Aorta (tissue), 5 donors: ENCODE data around the gene ENTREP1. TPM values are rescaled to one million over a fixed set of nuclear protein-coding genes. Genes with fewer than 3 reads are reported as not detected.

ENCODE experiments used
- ATAC-seq: fragments of 200-7000 bp; cut with Tn5 transposase; one replicate; pipeline ENCODE4 v1.9.1; 2022; ENCODE audit warnings: moderate library complexity; ENCODE audit not compliant: low FRiP score
- DNase-seq, 2 donors: peaks; one replicate each; pipeline ENCODE4 v3.0.0-alpha.2; 2020
- H3K27ac ChIP-seq, 2 donors: one replicate each; pipeline ENCODE4 v1.5.1; 2013; ENCODE audit warnings: low read length in 2 of 2, mild to moderate bottlenecking in 2 of 2, moderate library complexity in 2 of 2, control low read depth in 1 of 2, inconsistent platforms in 1 of 2, low read depth in 1 of 2
- H3K27me3 ChIP-seq, 2 donors: one replicate each; pipeline ENCODE4 v1.6.1; 2013; ENCODE audit warnings: control low read depth in 1 of 2, low read length in 1 of 2, mild to moderate bottlenecking in 1 of 2, moderate library complexity in 1 of 2; ENCODE audit not compliant: insufficient read depth in 2 of 2, control insufficient read depth in 1 of 2
- H3K36me3 ChIP-seq, 2 donors: one replicate each; pipeline ENCODE4 v1.6.1; 2013; ENCODE audit warnings: control low read depth in 1 of 2, low read length in 1 of 2, mild to moderate bottlenecking in 1 of 2; ENCODE audit not compliant: insufficient read depth in 2 of 2, control insufficient read depth in 1 of 2
- H3K4me1 ChIP-seq, 2 donors: one replicate each; pipeline ENCODE4 v1.6.1; 2013; ENCODE audit warnings: low read length in 2 of 2, control low read depth in 1 of 2, mild to moderate bottlenecking in 1 of 2, moderate library complexity in 1 of 2; ENCODE audit not compliant: insufficient read depth in 2 of 2, control insufficient read depth in 1 of 2
- H3K4me3 ChIP-seq, 2 donors: one replicate each; pipeline ENCODE4 v1.5.1; 2013; ENCODE audit warnings: low read length in 2 of 2, control low read depth in 1 of 2, mild to moderate bottlenecking in 1 of 2
- H3K9me3 ChIP-seq: one replicate; pipeline ENCODE4 v1.6.1; 2013; ENCODE audit warnings: mild to moderate bottlenecking, low read length; ENCODE audit not compliant: control insufficient read depth
- WGBS, 2 donors: extraction: QIAGEN DNeasy Blood & Tissue Kit; methylation state at CpG; one replicate each; pipeline ENCODE4 v1.1.7; 2013; 5-methylcytosine and 5-hydroxymethylcytosine counted together
- intact Hi-C, 2 donors: fragments of 100-400 bp; cut with DNase I; formaldehyde crosslinking; loops; one replicate each; pipeline versions ENCODE4 v1.14.2 to v1.15.0; 2022
- polyA plus RNA-seq, 2 donors: library from polyadenylated mRNA; stranded (reverse); fragments of 200-250 nt; gene quantifications; one replicate each; pipeline ENCODE4 v1.2.3, GENCODE V29; 2013
- total RNA-seq, 2 donors: library from RNA; stranded (reverse); fragmentation: NEBNext Ultra II Directional; extraction: Animal tissue kit (Norgen Biotek cat#: 25700); gene quantifications; one replicate each; pipeline ENCODE4 v1.2.1, GENCODE V29; 2021
- donor health status: healthy with polysubstance abuse.
- donor health status: Bipolar disorder and iron deficiency.
- donor health status: DM: no; HTN: no; CAD: no.
- donor health status: DM: no; HTN: no; CAD: no.
- donor health status: DM: yes; HTN: yes; CAD: no.

ENTREP1 gene
- total and polyA plus RNA-seq, 4 donors = 0.25 to 5.7 (median 3.1) TPM

GRCh38 chr9:69314547-69314946, 10.5 kb upstream of the ENTREP1 start:
- H3K4me1 ChIP-seq = no peaks in the 10 kb centered on the region
- ATAC-seq (no peak), DNase-seq (no peak)
- 52 to 65% methylated on average over 1 of the region's 1 CpG for WGBS, 2 donors
- no peaks in the 10 kb centered on the region for H3K27me3 ChIP-seq
- H3K36me3 ChIP-seq = no peaks in the 10 kb centered on the region
- H3K9me3 ChIP-seq = peaks cover 2% of the 10 kb centered on the region
- no peak overlapping the region for H3K4me3 ChIP-seq
- no peak overlapping the region for H3K27ac ChIP-seq
- intact Hi-C loops = no loop called here

GRCh38 chr9:69317081-69317480, 7.9 kb upstream of the ENTREP1 start:
- intact Hi-C loops = no loop called here
- no peaks in the 10 kb centered on the region for H3K4me1 ChIP-seq
- no peaks in the 10 kb centered on the region for H3K27me3 ChIP-seq
- H3K27ac ChIP-seq = no peak overlapping the region
- 87 to 88% methylated on average over 2 of the region's 2 CpGs for WGBS, 2 donors
- ATAC-seq (no peak), DNase-seq (no peak)
- no peak overlapping the region for H3K4me3 ChIP-seq
- no peaks in the 10 kb centered on the region for H3K36me3 ChIP-seq
- H3K9me3 ChIP-seq = peaks cover 2% of the 10 kb centered on the region

- H3K27me3 ChIP-seq = no peaks in the 10 kb centered on the region
- no peaks in the 10 kb centered on the region for H3K9me3 ChIP-seq
- intact Hi-C loops = no loop called here
- no peak overlapping the region for H3K4me3 ChIP-seq
- no peak overlapping the region for H3K27ac ChIP-seq
- no peaks in the 10 kb centered on the region for H3K4me1 ChIP-seq
- H3K36me3 ChIP-seq = no peaks in the 10 kb centered on the region
- ATAC-seq = no peak
- no peak for DNase-seq
Measured at GRCh38 chr9:69317894-69318293, 7.1 kb upstream of the ENTREP1 start.

- no peak overlapping the region for H3K4me3 ChIP-seq
- ATAC-seq (no peak), DNase-seq (no peak)
- H3K27me3 ChIP-seq = no peaks in the 10 kb centered on the region
- no peak overlapping the region for H3K27ac ChIP-seq
- 92 to 95% methylated on average over 6 of the region's 6 CpGs for WGBS, 2 donors
- intact Hi-C loops = loop anchor here in 1 of 2 donors (10.0 kb wide), 1 partner anchor 55 kb away; no protein-coding TSS in a partner anchor
- no peaks in the 10 kb centered on the region for H3K36me3 ChIP-seq
- H3K4me1 ChIP-seq = no peaks in the 10 kb centered on the region
- H3K9me3 ChIP-seq = no peaks in the 10 kb centered on the region
Measured at GRCh38 chr9:69319324-69320025, 5.5 kb upstream of the ENTREP1 start.

- no peaks in the 10 kb centered on the region for H3K4me1 ChIP-seq
- 8 to 11% methylated on average over 1 of the region's 1 CpG for WGBS, 2 donors
Measured at GRCh38 chr9:69322256-69322655, 2.8 kb upstream of the ENTREP1 start.

GRCh38 chr9:69323861-69324260, 1.2 kb upstream of the ENTREP1 start:
- Histone ChIP-seq H3K27ac (no peak overlapping the region), H3K9me3 (no peaks in the 10 kb centered on the region), H3K36me3 (no peaks in the 10 kb centered on the region), H3K27me3 (no peaks in the 10 kb centered on the region), H3K4me1 (no peaks in the 10 kb centered on the region), H3K4me3 (no peak overlapping the region)
- ATAC-seq = no peak
- intact Hi-C loops = loop anchor here in 1 of 2 donors (2.0 to 10.0 kb wide), 2 partner anchors 51 to 71 kb away; no protein-coding TSS in a partner anchor
- WGBS, 2 donors = 19 to 25% methylated on average over 2 of the region's 2 CpGs
- DNase-seq = no peak

More at GRCh38 chr9:69322256-69322655, 2.8 kb upstream of the ENTREP1 start:
- Histone ChIP-seq H3K4me3 (no peak overlapping the region), H3K27me3 (no peaks in the 10 kb centered on the region), H3K27ac (no peak overlapping the region), H3K36me3 (no peaks in the 10 kb centered on the region), H3K9me3 (no peaks in the 10 kb centered on the region)
- intact Hi-C loops = loop anchor here in 1 of 2 donors (10.0 kb wide), 1 partner anchor 53 kb away; no protein-coding TSS in a partner anchor
- no peak for DNase-seq
- no peak for ATAC-seq

GRCh38 chr9:69325409-69326212, 596 bp downstream of the ENTREP1 start:
- Histone ChIP-seq H3K4me3 (peak overlapping the region; percentile 67 to 74), H3K9me3 (no peaks in the 10 kb centered on the region), H3K27ac (no peak overlapping the region), H3K4me1 (no peaks in the 10 kb centered on the region), H3K27me3 (no peaks in the 10 kb centered on the region), H3K36me3 (no peaks in the 10 kb centered on the region)
- intact Hi-C loops = loop anchor here in 1 of 2 donors (2.0 to 10.0 kb wide), 2 partner anchors 49 to 73 kb away; no protein-coding TSS in a partner anchor
- WGBS, 2 donors = 2% methylated on average over 60 to 64 of the region's 64 CpGs
- DNase-seq (peak in 1 of 2 donors; percentile 71), ATAC-seq (peak; percentile 23)

GRCh38 chr9:69326261-69326660, 1.2 kb downstream of the ENTREP1 start:
- H3K9me3 ChIP-seq = no peaks in the 10 kb centered on the region
- H3K27me3 ChIP-seq = no peaks in the 10 kb centered on the region
- no peaks in the 10 kb centered on the region for H3K36me3 ChIP-seq
- H3K27ac ChIP-seq = no peak overlapping the region
- DNase-seq (no peak), ATAC-seq (no peak)
- 29 to 32% methylated on average over 7 of the region's 7 CpGs for WGBS, 2 donors
- no peaks in the 10 kb centered on the region for H3K4me1 ChIP-seq
- intact Hi-C loops = loop anchor here in 1 of 2 donors (10.0 kb wide), 1 partner anchor 49 kb away; no protein-coding TSS in a partner anchor
- H3K4me3 ChIP-seq = no peak overlapping the region
